GM18907 (cell line): ENCODE measurements around the gene CSNK1G2.

Experiments used
- ATAC-seq: cut with Tn5 transposase; IDR thresholded peaks from one replicate; pipeline ENCODE4 v1.9.1; 2021; ENCODE audit warnings: mild to moderate bottlenecking, moderate library complexity; ENCODE audit not compliant: unreplicated experiment

The CSNK1G2 gene

GRCh38 chr19:1943661-1944087 is 2.7 kb downstream of the CSNK1G2 start:
- ATAC-seq, result no peak

DNA sequence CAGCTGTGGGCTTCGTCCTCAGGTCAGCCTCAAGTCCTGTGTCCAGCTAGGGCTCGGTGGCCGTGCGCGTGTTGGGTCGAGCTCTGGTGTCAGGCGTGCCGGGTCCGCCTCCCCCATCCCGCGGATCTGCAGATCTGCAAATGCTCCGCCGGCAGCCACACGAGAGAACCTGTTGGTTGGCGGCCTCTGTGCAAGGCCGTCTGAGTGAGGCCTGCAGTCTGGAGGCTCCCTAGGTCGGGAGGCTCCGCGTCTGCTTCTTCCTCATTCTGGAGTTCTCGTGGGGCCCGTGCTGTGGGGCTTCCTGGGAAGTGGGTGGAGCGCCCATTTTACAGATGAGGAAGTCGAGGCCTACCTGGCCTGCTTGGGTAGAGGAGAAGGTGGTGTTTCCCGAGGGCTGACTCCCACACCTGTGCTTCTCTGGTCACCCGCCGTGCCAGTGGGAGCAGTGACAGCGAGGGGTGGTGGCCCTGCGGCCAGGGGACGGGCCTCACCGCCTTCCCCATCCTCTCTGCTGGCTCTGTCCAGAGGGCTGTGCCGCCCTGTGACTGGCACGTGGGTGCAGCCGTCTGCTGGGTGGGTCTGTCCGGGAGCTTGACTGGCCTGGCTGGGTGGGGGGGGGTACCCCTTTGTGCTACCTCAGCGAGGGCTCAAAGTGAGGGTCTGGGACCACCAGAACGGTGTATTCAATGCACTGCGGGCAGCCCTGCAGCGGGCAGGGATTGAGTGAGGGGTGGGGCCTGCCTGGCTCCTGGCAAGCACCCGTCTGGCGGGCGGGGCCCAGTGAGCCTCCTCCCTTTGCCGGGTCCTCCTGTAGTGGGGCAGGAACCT is 3.3 kb downstream of the CSNK1G2 start:
- ATAC-seq, result no peak

DNA sequence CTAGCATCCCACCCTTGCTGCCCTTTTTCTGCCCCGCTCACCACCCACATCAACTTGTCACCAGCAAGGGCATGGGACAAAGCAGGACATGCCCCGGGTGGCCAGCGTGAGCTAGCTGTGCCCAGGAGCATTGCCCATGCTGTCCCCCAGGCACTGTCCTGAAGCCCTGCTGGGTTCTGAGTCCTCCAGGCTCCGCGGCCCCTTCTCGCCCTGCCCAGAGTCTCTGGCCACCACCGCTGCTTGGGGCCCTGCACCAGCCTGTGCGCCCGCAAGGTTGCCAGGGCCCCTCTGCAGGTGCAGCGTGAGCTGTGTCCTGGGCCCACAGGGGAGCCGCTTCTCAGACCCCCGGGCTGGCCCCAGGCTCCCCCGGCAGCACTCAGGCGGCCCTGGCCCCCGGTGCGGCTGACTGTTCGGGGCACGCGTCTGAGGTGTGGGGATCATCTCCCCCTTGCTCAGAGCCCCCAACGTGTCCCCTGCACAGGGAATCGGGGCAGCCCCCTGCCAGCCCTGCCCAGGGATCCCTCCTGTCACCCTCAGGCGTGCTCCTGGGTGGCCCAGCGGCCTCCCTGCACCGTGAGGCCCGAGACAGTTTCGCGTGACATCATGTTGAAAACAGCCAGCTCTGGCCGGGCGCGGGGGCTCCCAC is 4.1 kb downstream of the CSNK1G2 start:
- ATAC-seq, result no peak

DNA sequence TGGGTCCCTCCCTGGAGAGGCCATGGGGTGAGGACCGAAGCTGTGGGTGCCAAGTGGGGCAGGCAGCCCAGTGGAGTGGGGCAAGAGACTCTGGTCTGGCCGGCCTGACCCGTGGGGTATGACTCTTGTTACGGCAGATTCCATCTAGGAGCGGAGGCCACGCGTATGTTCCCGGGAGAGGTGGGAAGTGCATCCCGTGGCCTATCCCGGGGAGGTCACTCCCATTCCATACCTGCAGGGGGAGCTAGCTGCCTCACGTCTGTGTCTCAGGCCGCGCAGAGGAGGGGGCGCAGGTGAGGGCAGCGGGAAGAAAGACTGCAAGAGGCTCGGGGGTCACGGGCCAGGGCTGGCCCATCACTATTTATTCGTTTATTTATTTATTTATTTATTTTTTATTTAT is 4.9 kb downstream of the CSNK1G2 start:
- no peak for ATAC-seq

DNA sequence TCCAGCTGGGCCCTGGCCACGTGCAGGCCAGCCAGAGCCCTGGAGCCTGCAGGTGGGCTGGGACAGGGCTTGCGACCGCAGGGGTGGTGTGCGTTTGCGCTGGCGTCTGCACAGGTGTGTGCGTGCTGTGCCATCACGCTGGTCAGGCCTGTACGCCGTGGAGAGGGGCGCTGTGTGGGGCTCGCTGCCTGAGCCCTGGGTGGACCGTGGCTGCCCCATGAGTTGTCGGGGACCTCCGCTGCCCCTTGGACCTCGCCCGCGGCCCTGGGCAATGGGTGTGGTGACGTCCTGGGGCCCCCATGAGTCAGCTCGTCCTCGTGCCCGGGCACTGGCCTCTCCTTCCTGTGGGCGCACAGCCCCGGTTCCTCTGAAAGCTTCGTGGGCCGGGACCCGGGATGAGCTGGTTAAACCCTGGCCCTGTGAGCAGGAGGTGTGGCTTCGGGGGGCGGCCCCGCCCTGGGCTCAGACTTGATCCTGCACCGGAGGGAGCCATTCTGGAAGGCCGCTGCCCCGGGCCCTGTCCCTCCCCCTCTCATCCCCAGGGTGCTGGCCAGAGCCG is 6.8 kb downstream of the CSNK1G2 start:
- ATAC-seq, result no peak

DNA sequence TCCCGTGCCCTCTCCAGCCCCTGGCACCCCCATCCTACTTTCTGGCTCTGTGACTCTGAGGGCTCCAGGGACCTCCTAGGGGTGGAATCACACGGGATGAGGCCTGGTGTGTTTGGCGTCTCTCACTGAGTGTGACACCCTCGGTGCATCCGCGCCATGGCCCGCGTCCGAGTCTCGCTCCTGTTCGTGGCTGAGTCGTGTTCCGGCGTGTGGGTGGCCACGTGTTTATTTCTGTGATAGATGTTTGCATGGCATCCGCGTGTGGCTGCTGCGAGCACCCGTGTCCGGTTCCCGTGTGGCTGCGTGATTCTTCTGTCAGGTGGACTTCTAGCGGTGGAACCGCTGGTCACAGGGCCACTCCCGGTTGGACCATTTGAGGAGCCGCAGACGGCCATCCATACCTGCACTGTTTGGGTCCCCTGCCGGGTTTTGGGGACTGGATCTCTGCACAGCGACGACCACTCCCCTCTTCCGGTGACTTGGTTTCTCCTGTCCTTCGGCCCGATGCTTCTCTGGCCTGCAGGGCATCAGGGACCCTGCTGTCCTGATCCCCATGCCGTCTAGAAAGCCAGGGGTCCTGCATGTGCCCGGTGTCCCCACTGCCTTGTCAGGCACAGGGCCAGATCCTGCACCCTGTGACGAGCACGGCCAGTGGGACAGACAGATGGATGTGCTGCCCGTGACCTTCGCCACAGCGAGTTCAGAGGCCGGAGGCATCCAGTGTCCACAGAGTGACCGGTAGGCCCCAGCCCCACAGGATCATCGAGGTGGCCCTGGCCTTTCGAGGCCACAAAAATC is 8.5 kb downstream of the CSNK1G2 start:
- ATAC-seq, result no peak

DNA sequence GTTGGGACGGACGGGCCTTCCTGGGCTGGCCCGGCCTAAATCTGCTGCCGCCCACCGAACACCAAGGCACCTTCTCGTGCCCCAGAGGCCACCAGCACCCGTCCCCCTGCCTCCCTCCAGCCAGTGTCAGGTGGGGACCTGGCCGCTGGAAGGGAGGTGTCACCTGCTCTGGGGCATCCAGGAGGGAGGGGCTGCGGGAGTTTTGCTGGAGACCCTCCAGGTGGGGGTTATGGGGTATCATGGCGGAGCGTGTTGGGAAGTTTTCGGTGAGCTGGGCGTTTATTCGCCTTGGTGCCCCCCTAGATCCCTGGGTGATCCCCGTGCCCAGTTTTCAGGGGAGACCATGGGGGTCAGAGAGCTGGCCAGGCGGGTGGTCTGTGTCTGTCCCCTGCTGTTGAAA is 9.7 kb downstream of the CSNK1G2 start:
- no peak for ATAC-seq

DNA sequence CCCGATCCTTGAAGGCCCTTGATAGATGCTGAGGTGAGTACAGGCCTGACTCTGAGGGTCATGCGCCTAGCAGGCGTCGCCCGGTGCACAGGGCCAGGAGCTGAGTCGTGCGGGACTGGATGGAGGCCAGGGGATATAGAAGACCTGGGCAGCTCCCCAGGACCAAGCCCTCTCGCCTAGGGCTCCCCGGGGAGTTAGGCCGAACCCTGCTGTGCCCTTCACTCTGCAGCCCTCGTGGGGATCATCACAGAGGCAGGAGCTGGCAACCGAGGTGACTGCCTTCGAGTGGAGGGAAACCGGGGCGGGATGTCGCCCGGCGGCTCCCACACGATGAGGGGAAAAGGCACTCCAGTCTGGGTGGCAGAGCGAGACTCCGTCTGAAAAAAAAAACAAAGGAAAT is 11.7 kb downstream of the CSNK1G2 start:
- ATAC-seq, result no peak

- ATAC-seq, result no peak
These were observed 12.1 kb downstream of the CSNK1G2 start for GRCh38 chr19:1953037-1953436.

DNA sequence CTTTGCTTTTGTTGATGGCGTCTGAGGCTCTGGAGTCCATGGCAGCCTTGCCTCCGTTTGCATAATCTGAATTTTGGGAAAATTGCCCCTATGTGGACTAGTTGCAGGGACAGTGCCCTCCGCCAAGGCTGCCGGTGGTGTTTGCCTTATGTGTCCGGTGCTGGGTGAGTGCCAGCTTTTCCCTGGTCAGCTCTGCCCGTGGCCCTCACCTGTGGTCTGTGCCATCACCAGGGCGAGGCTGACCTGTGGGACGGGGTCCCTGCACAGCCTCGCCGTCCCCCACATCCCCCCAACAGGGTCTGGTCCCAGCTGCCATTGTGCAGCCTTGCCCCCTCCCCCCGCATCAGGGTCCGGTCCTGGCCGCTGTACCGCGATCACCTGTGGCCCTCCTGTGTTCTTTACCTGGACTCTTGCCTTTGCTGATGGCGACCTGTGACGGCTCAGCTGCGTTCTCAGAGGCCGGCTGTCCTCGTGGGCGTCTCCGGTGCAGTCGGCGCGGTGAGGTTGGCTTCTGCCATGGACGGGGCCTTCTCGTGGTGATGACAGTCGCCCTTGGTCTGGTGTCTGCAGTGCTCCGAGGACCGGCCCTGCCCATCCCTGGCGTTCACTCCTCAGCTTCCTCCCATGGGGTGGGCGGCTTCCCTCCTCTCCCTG is 12.6 kb downstream of the CSNK1G2 start:
- ATAC-seq, result no peak

- ATAC-seq, result no peak
These were observed 13.6 kb downstream of the CSNK1G2 start for GRCh38 chr19:1954532-1954933.

GRCh38 chr19:1955171-1956121 is 14.5 kb downstream of the CSNK1G2 start:
- no peak for ATAC-seq

DNA sequence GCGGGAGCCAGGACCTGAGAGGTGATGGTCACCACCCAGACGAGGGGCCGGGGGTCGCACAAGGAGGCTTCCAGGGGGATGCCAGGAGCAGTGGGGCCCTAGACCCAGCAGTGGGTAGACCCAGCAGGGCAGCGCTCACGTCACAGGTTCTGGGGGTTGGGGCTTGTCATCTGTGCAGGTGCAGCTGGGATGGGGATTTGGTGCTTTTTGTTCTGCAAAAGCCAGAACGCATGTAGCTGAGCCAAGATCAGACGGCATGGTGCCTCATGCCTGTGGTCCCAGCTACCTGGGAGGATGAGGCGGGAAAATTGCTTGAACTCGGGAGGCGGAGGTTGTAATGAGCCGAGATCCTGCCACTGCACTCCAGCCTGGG is 15.1 kb downstream of the CSNK1G2 start:
- no peak for ATAC-seq

DNA sequence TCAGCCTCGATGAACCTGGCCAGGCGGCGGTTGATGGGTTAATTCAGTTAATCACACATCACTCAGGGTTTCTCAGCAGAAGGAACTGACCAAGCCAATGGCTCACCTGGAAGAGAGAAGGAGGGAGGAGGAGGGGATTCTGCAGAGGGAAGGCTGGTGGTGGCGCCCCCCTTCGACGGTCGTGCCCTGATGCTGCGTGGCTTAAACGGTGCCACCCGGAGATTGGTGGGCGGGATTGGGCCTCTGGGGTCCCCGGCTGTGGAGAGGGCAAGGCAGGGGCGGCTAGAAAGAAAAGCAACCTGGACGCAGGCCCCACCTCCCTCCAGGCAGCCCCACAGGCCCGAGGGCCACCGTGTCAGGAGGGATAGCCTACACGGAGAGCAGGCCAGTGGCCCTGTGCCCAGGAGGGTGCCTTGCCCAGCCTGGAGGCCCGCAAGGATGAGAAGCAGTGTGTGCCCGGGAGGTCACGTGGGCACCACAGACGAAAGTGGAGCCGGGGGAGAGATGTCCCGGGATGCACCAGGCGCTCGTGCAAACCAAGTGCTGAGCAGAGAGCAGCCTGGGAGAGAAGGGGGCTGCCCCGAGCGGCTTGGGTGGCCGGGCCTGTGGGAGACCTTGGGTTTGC is 16.0 kb downstream of the CSNK1G2 start:
- ATAC-seq, result no peak

GRCh38 chr19:1957562-1958248 is 16.7 kb downstream of the CSNK1G2 start:
- no peak for ATAC-seq

DNA sequence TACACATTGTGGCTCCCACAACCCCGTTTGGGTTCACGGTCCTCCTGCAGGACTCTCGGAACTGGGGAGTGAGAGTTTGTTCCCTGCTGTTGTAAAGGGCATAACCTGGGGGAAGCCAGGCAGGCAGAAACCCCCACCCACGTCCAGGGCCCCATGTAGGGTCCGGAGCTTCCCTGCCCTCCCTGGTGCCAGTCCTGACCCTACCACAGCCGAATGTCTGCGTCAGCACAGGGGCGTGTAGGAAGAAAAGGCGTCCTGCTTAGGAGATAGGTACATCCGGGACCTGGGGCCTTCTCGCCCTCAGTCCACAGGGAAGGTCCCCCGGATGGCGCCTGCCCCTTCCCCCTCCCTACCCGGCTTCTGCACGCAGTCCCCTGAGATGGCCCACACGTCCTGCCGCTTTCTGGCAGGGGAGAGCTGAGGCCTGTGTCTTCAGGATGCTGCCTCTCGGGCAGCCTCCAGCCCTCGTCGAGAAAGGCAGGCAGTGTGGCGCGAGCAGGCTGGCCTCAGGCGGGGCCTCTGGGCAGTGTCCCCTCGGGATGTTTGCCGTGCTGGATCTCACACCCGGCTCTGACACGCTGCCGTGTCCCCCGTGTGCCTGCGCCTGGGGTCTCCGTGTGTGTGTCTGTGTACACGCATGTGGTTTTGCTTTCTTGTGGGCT is 19.1 kb downstream of the CSNK1G2 start:
- ATAC-seq, result no peak

- no peak for ATAC-seq
These were observed 20.3 kb downstream of the CSNK1G2 start for GRCh38 chr19:1961000-1961883.
